K562 (cell line): ENCODE results near the gene PPT2. TPM values are rescaled to one million over a fixed set of nuclear protein-coding genes. Genes with fewer than 3 reads are reported as not detected.

Experiments used
- CBFA2T3 ChIP-seq: fragments of 450-650 bp; IDR thresholded peaks from 2 replicates; pipeline ENCODE4 v1.6.1; 2017
- FUS ChIP-seq: fragments of 200-400 bp; formaldehyde crosslinking; optimal IDR thresholded peaks from 2 replicates; pipeline ENCODE3; 2017; ENCODE audit warnings: low read depth, low read length
- HDAC1 ChIP-seq, 2 experiments: fragments of 450-650 bp; IDR thresholded peaks; 2 replicates each; pipeline ENCODE4 v1.6.1; 2016 to 2017; ENCODE audit warnings: inconsistent platforms in 1 of 2, mild to moderate bottlenecking in 1 of 2, moderate library complexity in 1 of 2
- IRF2 ChIP-seq: sonication (generic); formaldehyde crosslinking; IDR thresholded peaks from 2 replicates; pipeline ENCODE4 v1.8.1; 2022; ENCODE audit warnings: mild to moderate bottlenecking, missing genetic modification reagents
- JUNB ChIP-seq: fragments of 450-650 bp; formaldehyde crosslinking; conservative IDR thresholded peaks from 2 replicates; pipeline ENCODE4 v1.4.0; 2020; ENCODE audit warnings: mild to moderate bottlenecking
- PHF21A ChIP-seq: fragments of 450-650 bp; IDR thresholded peaks from 2 replicates; pipeline ENCODE4 v1.6.1; 2017; ENCODE audit warnings: low read depth, borderline replicate concordance
- POLR2B ChIP-seq: fragments of 450-650 bp; IDR thresholded peaks from 2 replicates; pipeline ENCODE4 v1.6.1; 2018; ENCODE audit warnings: low read depth; ENCODE audit not compliant: partially characterized antibody
- ZNF354B ChIP-seq: fragments of 250-450 bp; sonication (Bioruptor Pico); IDR thresholded peaks from 2 replicates; pipeline ENCODE4 v1.4.0; 2020
- ZNF707 ChIP-seq: fragments of 250-450 bp; sonication (Bioruptor Pico); conservative IDR thresholded peaks from 2 replicates; pipeline ENCODE4 v1.8.0; 2022; ENCODE audit warnings: inconsistent platforms, mild to moderate bottlenecking, moderate library complexity
- polyA plus RNA-seq, 8 experiments: library from polyadenylated mRNA; depleted of rRNA in 4 of 8; stranded (reverse) in 5 of 8; unstranded in 3 of 8; fragments of >200 nt; fragmentation: Nextera tagmentation in 2 of 8; fragmentation: Illumina TruSeq in 1 of 8; extraction: Ambion mirVana in 2 of 8; extraction: Trizol in 1 of 8; gene quantifications; 2 replicates each; pipeline versions ENCODE4 v1.2.1 to v1.2.3, GENCODE V29; 2011 to 2014; ENCODE audit warnings: inconsistent platforms in 1 of 8, missing spikeins in 1 of 8
- total RNA-seq, 7 experiments: library from RNA; depleted of rRNA in 6 of 7; stranded (reverse); fragments of >200 nt in 6 of 7; fragmentation: Illumina TruSeq in 2 of 7; extraction: Trizol in 2 of 7; gene quantifications; 2 replicates each; pipeline versions ENCODE4 v1.2.1 to v1.2.3, GENCODE V29; 2011 to 2021; ENCODE audit warnings: low replicate concordance in 1 of 7
- TF ChIP-seq, protein P1 (sequence below): sonication (generic); formaldehyde crosslinking; IDR thresholded peaks from 2 replicates; pipeline ENCODE4 v1.8.1; 2023; ENCODE audit warnings: mild to moderate bottlenecking, missing genetic modification reagents, moderate library complexity
- TF ChIP-seq, protein P2 (sequence below): fragments of 450-650 bp; IDR thresholded peaks from 2 replicates; pipeline ENCODE4 v1.6.1; 2016; ENCODE audit warnings: mild to moderate bottlenecking, moderate library complexity
- TF ChIP-seq, protein P3 (sequence below): fragments of 250-450 bp; sonication (Bioruptor Pico); IDR thresholded peaks from 2 replicates; pipeline ENCODE4 v1.8.0; 2021; ENCODE audit warnings: mild to moderate bottlenecking, moderate library complexity

The PPT2 gene
- total and polyA plus RNA-seq, 9 of the 15 experiments (the other 6 are each of a cell fraction or from before 2014, with no cell fraction given) = 27.4 to 98.8 (median 69.9) TPM

DNA sequence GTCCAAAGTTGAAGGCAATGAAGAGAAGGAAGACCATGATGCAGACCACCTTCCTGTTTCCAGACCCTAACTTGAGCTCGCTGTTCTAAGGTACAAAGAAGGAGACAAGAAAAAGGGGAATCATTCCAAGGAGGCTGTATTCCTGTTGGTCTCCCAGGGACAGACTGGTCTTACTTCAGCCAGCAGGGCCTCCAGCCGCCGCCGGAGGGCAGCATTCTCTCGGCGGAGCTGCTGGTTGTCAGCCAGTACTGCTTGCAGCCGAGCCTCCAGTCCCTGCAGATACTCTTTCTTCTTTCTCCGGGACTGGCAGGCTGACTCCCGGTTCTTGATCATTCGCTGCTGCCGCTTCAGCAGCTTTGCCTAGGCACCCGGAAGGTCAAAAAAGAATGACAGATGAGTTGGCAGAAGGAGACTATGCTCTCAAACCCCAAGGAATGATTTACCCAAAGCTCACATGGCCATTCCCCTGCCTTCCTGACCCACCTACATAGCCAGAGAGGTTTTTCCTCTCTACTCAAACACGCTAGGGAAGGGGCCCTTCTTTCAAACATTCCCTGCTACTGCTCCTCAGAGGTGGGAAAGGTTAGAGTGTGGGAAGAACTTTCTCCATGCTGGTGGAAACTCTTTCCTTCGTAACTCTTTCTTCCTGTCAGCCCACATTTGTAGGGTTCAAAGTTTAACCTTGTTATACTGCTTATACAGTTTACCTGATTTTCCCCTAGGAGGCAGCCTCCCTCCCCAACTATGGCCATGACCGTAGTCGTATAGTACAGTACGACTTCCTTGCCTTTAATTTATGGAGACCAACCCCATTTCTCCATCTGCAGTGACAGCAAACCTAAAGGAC lies 34.9 kb upstream of the PPT2 start (continued):
- TF ChIP-seq, protein P1, sequence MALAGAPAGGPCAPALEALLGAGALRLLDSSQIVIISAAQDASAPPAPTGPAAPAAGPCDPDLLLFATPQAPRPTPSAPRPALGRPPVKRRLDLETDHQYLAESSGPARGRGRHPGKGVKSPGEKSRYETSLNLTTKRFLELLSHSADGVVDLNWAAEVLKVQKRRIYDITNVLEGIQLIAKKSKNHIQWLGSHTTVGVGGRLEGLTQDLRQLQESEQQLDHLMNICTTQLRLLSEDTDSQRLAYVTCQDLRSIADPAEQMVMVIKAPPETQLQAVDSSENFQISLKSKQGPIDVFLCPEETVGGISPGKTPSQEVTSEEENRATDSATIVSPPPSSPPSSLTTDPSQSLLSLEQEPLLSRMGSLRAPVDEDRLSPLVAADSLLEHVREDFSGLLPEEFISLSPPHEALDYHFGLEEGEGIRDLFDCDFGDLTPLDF = no peak
- no peak for TF ChIP-seq HDAC1 (IDR thresholded peaks at IDR 0.05)
- no peak for TF ChIP-seq FUS
- TF ChIP-seq, protein P2, sequence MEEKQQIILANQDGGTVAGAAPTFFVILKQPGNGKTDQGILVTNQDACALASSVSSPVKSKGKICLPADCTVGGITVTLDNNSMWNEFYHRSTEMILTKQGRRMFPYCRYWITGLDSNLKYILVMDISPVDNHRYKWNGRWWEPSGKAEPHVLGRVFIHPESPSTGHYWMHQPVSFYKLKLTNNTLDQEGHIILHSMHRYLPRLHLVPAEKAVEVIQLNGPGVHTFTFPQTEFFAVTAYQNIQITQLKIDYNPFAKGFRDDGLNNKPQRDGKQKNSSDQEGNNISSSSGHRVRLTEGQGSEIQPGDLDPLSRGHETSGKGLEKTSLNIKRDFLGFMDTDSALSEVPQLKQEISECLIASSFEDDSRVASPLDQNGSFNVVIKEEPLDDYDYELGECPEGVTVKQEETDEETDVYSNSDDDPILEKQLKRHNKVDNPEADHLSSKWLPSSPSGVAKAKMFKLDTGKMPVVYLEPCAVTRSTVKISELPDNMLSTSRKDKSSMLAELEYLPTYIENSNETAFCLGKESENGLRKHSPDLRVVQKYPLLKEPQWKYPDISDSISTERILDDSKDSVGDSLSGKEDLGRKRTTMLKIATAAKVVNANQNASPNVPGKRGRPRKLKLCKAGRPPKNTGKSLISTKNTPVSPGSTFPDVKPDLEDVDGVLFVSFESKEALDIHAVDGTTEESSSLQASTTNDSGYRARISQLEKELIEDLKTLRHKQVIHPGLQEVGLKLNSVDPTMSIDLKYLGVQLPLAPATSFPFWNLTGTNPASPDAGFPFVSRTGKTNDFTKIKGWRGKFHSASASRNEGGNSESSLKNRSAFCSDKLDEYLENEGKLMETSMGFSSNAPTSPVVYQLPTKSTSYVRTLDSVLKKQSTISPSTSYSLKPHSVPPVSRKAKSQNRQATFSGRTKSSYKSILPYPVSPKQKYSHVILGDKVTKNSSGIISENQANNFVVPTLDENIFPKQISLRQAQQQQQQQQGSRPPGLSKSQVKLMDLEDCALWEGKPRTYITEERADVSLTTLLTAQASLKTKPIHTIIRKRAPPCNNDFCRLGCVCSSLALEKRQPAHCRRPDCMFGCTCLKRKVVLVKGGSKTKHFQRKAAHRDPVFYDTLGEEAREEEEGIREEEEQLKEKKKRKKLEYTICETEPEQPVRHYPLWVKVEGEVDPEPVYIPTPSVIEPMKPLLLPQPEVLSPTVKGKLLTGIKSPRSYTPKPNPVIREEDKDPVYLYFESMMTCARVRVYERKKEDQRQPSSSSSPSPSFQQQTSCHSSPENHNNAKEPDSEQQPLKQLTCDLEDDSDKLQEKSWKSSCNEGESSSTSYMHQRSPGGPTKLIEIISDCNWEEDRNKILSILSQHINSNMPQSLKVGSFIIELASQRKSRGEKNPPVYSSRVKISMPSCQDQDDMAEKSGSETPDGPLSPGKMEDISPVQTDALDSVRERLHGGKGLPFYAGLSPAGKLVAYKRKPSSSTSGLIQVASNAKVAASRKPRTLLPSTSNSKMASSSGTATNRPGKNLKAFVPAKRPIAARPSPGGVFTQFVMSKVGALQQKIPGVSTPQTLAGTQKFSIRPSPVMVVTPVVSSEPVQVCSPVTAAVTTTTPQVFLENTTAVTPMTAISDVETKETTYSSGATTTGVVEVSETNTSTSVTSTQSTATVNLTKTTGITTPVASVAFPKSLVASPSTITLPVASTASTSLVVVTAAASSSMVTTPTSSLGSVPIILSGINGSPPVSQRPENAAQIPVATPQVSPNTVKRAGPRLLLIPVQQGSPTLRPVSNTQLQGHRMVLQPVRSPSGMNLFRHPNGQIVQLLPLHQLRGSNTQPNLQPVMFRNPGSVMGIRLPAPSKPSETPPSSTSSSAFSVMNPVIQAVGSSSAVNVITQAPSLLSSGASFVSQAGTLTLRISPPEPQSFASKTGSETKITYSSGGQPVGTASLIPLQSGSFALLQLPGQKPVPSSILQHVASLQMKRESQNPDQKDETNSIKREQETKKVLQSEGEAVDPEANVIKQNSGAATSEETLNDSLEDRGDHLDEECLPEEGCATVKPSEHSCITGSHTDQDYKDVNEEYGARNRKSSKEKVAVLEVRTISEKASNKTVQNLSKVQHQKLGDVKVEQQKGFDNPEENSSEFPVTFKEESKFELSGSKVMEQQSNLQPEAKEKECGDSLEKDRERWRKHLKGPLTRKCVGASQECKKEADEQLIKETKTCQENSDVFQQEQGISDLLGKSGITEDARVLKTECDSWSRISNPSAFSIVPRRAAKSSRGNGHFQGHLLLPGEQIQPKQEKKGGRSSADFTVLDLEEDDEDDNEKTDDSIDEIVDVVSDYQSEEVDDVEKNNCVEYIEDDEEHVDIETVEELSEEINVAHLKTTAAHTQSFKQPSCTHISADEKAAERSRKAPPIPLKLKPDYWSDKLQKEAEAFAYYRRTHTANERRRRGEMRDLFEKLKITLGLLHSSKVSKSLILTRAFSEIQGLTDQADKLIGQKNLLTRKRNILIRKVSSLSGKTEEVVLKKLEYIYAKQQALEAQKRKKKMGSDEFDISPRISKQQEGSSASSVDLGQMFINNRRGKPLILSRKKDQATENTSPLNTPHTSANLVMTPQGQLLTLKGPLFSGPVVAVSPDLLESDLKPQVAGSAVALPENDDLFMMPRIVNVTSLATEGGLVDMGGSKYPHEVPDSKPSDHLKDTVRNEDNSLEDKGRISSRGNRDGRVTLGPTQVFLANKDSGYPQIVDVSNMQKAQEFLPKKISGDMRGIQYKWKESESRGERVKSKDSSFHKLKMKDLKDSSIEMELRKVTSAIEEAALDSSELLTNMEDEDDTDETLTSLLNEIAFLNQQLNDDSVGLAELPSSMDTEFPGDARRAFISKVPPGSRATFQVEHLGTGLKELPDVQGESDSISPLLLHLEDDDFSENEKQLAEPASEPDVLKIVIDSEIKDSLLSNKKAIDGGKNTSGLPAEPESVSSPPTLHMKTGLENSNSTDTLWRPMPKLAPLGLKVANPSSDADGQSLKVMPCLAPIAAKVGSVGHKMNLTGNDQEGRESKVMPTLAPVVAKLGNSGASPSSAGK = no peak
- TF ChIP-seq POLR2B = no peak
- TF ChIP-seq JUNB (CRISPR knock-in tag) = no peak
- TF ChIP-seq, protein P3, sequence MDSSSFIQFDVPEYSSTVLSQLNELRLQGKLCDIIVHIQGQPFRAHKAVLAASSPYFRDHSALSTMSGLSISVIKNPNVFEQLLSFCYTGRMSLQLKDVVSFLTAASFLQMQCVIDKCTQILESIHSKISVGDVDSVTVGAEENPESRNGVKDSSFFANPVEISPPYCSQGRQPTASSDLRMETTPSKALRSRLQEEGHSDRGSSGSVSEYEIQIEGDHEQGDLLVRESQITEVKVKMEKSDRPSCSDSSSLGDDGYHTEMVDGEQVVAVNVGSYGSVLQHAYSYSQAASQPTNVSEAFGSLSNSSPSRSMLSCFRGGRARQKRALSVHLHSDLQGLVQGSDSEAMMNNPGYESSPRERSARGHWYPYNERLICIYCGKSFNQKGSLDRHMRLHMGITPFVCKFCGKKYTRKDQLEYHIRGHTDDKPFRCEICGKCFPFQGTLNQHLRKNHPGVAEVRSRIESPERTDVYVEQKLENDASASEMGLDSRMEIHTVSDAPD (CRISPR knock-in tag) = no peak
- TF ChIP-seq ZNF707 (CRISPR knock-in tag) = no peak
- TF ChIP-seq IRF2 (CRISPR knock-in tag) = no peak
- TF ChIP-seq CBFA2T3 = no peak
- TF ChIP-seq PHF21A = no peak
- TF ChIP-seq ZNF354B = no peak
